ENCODE data around the gene PPIF.

The PPIF gene

GRCh38 chr10:79347226-79347893 lies at the start of gene PPIF:
PPIF (plus strand) TSS chr10:79347469; CDS start chr10:79347549, 80 bp downstream.
- peak; percentile 82 for DNase-seq

- no peak for DNase-seq
These were observed 48.6 kb upstream of the PPIF start for GRCh38 chr10:79298403-79299244.

- no peak for DNase-seq
These were observed 47.6 kb upstream of the PPIF start for GRCh38 chr10:79299397-79300241.

GRCh38 chr10:79300711-79301110 lies 46.6 kb upstream of the PPIF start:
- no peak for DNase-seq

DNA sequence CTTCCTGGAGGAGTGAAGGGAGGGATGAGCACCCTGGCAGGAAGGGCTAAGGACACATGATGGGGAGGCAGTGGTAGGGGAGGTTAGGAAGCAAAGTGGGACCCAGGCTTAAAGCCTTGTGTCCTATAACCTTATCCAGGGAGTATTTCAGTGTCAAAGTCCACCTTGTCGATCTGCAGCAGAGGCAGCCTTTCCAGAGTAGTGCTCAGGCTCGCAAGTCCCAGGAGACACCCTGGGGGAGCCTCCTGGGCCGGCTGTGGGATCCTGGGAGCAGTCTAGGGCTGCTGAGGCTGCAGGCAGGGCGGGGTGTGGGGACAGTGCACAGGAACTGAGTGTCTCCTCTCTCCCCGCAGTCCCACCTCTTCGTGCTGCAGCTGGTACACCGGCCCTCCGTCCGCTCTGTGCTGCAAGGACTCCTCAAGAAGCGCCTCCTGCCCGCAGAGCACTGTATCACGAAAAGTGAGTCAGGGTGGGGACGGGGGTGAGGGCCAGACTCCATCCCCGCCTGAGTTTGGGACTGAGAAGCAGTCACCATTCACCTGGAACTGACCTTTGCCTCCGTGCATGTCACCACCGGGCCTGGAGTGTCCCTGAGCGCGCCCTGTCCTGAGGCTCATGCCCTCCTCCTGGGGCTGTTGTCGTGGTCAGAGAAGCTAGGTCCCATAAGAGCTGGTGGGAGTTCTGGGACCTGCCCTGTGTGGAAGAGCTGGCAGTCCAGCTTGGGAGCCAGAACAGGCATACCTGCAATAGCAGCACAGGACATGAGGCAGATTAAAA lies 45.3 kb upstream of the PPIF start:
- no peak for DNase-seq

GRCh38 chr10:79303631-79304478 lies 43.4 kb upstream of the PPIF start:
- no peak for DNase-seq

DNA sequence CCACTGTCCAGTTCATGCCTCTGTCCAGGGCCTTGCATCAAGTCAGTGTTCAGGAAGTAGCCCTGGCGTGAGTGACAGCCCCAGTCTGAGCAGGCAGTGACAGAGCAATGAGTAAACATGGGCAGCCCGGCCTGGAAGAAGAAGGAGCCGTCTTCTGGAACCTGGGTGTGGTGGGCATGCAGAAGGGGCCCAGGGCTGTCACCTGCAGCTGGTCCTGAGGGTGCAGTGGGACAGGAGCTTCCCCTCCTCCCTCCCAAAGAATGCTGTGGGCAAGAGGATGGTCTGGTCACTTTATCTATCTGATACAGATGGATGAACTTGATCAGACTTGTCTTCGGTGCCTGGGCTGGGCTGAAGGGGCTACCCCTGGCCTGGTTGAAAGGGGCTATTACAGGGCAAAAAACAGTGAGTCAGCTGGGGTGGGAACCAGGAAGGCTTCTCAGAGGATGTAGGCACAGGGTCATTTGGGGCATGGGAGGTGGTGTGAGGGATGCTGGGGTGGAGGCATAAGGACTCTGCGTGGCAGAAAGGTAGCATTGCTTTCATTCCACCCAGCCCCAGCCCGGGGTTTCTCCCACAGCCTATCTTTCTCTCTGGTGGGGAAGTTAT lies 42.7 kb upstream of the PPIF start:
- no peak for DNase-seq

- no peak for DNase-seq
These were observed 41.8 kb upstream of the PPIF start for GRCh38 chr10:79305515-79305914.

GRCh38 chr10:79305988-79306387 lies 41.3 kb upstream of the PPIF start:
- DNase-seq: no peak

- no peak for DNase-seq
These were observed 40.5 kb upstream of the PPIF start for GRCh38 chr10:79306644-79307220.

- DNase-seq: no peak
These were observed 39.3 kb upstream of the PPIF start for GRCh38 chr10:79308016-79308415.

DNA sequence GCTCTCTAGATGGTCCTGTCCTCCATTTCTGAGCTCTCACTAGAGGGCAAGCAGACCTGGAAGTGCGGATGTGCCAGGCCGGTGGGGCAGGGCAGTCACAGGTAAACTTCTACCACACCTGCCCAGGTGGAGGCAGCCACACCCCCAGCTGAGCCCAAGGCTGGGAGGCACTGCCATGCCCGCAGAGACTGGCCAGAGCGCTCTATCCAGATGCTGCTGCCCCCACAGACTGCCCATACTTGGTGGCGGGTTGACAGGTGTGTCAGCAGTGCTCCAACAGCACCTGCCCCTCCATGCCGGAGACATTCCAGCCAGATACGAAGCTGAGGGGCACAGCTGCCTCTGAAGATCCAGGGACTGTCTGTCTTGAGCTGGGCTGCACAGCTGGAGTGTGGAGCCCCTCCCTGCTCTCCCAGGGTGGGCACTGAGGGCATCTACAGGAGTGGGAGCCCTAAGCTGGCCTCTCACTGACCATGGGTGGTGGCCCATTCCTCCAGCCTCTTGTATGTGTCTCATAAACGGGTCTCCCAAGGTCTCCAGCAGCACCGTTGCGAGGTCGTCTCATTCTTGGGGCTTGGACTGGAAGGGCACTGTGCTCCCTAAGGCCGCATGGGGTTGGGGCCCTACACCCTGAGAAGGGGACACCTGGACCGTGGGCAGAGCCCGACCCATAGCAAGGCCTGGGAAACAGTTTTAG lies 38.2 kb upstream of the PPIF start:
- DNase-seq: no peak

- DNase-seq: no peak
These were observed 36.9 kb upstream of the PPIF start for GRCh38 chr10:79310200-79310865.

DNA sequence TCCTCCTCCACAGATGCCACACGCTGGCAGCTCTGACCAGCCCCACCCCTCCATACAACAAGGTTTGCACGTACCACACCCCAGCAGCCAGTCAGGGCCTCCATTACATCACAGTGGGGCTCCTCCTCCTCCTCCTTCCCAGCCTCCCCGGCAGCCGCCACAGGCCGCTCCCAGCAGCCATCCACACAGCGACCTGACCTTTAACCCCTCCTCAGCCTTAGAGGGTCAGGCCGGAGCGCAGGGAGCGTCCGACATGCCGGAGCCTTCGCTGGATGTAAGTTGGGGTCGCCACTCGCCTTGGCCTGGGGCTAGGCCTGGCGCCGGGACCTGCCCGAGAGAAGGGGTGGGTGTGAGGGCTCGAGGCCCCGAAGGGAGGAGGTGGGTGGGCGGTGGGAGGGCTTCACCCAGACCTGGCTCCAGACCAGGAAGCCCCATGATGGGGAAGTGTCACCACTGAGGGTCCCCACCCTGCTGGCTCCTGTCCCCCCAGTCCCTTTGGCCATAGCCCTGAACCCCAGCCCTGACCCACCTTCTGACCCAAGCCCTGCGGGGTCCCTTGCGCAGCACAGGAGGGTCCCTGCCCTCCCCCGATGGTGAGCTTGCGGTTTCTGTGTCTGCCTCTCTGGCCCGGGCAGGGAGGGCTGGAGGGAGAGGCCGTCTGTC lies 36.2 kb upstream of the PPIF start:
- no peak for DNase-seq

DNA sequence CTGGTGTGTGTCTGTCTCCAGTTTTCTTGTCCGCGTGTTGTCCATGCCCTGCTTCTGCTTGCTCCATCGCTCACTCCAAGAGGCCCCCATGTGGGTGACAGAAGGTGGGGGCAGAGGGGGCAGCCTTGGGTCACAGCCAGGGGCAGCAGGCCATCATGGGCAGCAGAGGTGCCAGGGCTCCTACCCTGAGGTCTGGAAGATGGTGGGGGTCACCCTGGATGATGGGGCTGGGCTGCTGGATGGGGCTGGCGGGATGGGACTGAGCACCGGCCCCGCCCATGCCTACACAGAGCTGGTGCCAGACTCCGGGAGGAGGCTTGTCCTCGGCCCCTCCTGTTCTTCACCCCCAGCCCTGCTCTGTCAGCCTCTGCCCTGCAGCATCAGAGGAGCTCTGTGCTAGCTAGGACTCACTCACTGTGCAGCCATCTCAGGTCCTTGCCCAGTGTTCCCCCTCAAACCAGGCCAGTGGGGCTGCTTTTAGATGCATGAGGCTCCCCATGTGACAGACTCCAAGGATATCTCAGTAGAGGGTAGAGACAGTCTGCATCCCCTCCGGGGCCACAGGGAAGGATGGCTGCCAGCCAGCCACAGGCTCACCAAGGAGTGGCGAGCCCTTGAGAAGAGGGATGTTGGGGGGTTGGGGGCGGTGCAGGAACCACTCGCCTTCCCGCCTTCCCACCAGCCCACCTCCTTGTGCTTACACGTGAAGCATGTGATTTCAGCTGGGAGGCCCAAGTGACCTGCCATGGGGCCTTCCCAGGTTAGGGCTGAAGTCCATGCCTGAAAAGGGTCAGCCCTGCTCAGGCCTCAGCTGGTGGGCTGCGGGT lies 35.5 kb upstream of the PPIF start:
- no peak for DNase-seq

- no peak for DNase-seq
These were observed 34.6 kb upstream of the PPIF start for GRCh38 chr10:79312601-79313187.

DNA sequence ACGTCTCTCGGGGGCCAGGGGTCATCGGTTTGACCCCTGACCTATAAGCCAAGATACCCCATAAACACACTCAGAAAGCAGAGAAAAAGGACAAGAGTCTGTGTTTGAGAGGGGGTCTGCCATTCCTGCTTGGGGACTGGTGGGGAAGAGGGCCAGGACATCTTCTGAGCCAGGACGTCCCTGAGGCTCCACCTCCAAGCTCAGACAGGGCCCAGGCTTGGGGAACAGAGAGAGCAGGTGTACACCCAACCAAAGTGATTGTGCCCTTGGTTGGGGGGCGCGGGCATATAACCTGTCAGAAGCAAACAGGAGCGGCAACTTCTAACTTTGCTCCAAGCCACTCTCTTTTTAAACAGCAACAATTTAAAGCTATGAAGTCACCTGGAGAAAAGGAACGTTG lies 33.9 kb upstream of the PPIF start:
- no peak for DNase-seq
